GM19035 (cell line): Measurements from ENCODE around the gene NOTCH3.
A peak's percentile ranks its signal among the peaks of the same experiment; 100 is the strongest.

Experiments used
- ATAC-seq: cut with Tn5 transposase; IDR thresholded peaks from one replicate; pipeline ENCODE4 v1.9.1; 2021; ENCODE audit not compliant: unreplicated experiment

NOTCH3 gene

DNA sequence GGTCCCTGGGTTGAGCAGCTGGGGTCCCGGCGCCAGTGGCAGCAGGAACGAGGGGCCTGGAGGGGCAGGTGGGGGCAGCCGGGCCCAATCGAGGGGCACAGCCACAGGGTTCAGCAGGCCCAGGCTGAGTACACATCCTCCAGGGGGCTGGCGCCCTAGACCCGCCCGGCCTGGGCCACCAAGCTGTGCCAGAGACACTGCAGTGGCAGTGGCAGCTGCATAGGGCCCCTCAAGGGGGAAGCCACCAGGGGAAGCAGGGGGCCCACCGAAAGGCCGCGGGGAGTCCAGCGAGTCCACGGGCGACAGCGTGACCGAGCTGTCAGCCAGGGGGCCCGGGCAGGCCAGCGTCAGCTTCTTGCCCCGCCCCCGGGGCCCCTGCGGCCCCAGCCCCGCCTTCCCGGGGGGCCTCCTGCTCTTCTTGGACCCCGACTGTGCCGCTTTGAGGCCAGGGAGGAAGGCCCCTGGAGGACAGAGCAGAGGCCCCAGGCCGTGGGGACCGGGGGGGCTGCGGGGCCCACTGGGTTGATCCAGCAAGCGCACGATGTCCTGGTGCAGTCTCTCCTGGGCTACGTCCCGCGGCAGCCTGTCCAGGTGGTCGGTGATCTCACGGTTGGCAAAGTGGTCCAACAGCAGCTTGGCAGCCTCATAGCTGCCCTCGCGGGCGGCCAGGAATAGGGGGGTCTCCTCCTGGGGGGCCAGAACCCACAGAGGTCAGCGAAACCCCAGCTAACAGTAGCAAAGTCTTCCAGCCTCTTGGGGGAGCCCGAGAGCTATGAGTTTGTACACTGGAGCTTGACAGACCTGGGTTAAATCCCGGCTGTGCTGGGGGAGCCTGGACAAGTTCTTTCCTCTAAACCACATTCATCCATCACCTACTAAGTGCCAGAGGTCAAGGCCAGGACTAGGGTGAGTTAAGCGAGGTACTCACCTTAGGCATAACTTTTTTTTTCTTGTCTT lies 39.5 kb downstream of the NOTCH3 start:
- no peak for ATAC-seq

DNA sequence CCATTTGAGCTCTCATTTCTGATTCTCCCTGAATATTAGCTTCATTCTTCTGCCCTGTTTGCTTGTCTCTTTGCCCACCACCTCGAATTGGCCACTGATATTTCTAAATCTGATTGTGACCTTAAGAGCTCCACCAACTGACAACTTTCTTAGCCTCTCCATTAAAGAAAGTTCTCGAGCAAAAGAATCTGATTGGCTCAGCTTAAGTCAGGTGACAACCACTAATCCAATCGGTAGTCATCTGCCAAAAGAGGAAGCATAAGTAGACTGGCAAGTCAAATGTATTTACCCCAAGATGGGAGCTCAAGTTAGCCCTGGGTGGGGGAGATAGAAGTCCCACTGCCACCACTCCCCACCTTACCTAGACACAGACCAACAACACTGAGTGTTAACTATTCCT lies 41.5 kb downstream of the NOTCH3 start:
- no peak for ATAC-seq

DNA sequence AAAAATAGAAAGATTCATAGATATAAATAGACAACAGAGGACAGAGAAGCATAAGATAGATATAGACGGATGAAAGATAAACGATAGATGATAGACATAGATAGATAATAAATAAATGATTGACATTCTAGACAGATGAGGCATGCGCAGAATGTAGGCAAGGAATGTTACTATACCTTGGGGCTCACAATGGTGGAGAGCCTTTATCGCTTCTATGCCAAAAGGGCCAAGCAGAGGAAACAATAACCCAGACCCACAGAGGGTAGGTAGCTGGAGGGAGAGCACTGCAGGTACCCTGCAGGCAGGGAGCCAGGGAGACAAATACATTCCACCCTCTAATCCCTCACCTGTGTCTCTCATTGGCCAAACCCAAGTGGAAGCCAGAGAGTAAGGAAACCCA lies 44.4 kb downstream of the NOTCH3 start:
- no peak for ATAC-seq

DNA sequence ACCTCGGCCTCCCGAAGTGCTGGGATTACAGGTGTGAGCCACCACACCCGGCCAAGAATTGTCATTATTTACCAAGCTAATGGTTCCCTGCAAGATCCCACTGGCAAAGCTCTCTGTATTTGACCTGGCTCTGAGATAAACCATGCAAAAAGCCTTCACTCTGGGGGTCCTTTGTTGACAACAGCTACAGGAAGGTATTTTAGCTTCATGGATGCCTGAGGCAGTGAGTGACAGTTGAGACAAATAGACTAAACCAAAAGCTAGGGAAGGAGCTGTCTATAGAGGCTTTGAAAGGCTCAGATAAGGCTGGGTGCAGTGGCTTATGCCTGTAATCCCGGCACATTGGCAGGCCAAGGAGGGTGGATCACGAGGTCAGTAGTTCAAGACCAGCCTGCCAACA lies 45.5 kb downstream of the NOTCH3 start:
- ATAC-seq: no peak

DNA sequence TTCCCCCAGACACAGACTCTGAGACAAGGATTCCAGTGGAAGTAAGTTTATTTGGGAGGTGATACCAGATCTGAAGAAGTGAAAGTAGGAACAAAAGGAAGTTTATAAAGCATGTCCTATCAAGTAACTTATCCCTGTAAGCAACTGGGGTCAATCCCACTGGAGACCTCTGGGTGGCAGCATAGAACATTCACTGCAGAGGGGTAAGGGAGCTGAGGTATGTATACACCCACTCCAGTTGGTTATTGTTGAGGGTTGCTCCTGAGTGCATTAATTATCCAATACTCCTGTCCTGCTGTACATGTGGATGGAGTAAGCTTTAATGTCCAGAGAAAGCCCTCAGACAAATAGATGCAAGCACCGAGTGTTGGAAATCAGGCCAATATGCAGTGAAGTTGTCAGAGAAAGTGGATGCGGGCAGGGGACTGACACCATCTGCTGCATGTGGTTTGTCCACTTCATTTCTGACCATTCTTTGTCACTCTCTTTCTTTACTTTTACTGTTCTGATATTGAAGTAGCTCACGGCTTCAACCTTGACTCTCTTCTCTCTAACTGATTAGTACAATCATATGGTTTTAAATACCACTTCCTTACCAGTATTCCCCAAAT lies 46.7 kb downstream of the NOTCH3 start:
- no peak for ATAC-seq

DNA sequence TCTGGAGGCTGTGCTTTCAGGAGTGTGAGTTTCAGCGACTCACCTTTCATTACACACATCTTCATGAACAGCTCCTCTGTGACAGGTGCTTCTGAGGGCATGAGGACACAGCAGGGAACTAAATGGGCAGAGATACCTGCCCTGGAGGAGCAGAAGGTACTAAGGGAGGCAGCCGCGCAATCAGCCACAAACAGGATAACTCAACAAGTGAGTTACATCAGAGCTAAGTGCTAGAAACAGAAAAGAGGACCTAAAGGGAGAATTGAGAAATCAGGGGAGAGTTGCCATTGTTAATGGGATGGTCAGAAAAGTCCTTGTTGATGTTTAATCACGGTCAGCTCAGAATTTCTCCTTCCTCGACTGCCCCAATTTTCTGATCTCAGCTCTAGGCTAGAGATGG lies 51.1 kb downstream of the NOTCH3 start:
- ATAC-seq: no peak

DNA sequence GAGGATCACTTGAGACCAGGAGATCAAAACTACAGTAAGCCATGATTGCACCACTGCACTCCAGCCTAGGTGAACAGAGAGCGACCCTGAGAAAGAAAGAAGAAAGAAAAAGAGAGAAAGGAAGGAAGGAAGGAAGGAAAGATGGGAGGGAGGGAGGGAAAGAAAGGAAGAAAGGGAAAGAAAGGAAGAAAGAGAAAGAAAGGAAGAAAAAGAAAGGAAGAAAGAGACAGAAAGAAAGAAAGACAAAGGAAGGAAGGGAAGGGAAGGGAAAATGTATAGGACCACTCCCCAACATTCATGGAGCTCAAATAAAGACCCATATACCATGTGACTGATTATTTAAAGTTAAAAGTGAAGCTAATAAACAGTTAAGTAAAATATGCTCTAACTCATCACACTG lies 53.7 kb downstream of the NOTCH3 start:
- ATAC-seq: no peak

DNA sequence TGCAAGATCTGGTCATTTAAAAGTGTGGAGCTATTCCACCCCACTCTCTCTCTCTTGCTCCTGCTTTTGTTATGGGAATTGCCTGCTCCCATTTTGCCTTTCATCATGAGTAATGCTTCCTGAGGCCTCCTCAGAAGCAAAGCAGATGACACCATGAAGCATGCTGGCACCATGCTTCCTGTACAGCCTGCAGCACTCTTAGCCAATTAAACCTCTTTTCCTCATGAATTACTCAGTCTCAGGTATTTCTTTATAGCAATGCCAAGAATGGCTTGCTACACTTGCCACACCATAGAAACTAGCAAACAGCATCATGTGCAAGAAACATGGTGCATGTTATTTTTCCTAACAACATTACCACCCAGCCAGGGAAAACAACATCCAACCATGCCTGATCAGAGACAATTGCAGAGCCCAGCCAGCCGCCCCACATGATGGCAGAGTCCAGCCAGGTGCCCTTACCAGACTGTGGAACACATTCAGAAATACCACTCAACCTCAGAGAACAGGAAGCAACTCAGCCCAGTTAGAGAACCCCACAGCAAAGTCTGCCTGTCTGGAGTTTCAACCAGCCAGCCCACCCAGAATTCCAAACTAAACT lies 56.6 kb downstream of the NOTCH3 start:
- ATAC-seq: no peak

DNA sequence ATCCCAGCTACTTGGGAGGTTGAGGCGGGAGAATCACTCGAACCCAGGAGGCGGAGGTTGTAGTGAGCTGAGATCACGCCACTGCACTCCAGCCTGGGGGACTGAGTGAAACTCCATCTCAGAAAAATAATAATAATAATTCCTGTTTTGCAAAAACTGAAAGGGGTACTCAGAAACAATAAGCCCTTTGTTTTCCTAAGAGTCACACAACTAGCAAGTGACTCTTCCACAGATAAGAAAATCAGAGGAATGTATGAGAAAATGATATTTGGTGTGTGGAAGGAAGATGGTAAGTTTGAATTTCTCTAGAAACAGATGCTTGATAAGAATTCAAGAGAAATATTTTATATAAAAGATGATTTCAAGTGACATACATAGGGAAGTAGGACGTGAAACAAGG lies 58.5 kb downstream of the NOTCH3 start:
- ATAC-seq: no peak

DNA sequence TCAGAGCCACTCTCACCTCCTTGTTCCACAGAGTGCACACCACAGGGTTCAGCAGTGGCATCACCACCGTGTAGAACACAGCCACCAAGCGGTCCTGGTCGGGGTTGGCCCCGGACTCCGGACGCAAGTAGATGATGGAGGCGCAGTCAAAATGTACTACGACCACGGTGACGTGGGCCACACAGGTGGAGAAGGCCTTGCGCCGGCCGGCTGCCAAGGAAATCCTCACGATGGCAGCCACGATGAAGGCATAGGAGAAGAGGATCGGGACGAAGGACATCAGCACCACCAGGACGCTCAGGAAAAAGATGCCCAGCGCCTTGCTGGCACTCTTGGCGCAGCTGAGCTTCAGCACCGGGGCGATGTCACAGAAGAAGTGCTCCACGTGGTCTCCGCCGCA lies 59.7 kb downstream of the NOTCH3 start:
- ATAC-seq: no peak

DNA sequence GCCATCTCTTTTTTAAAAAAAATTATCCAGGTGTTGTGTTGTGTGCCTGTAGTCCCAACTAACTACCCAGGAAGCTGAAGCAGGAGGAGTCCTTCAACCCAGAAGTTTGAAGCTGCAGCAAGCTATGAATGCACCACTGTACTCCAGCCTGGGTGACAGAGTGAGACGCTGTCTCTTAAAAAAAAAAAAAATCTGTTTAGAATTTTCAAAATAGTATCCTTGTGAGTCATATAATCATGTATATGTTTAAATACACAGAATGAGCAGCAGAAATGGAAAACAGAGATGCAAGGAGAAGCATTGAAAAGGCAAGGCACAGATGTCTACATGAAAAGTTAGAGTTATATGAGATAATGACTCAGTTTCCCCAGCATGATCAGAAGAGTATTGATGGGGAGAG lies 62.4 kb downstream of the NOTCH3 start:
- no peak for ATAC-seq

DNA sequence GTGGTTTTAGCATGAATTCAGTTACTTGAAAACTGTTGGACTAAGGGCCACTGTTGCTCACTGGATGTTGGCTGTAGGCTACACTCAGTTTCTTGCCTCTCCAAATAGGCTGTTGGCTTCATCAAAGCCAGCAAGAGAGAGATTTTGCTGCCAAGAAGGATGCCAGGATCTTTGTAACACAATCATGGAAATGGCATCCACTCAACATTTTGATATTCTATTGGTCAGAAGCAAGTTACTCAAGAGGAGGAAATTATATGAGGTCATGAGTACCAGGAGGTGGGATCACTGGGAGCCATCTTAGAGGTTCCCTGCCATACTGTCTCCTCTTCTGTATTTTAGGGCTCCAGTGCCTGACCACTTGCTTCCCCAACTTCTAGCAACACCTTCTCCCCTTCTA lies 63.0 kb downstream of the NOTCH3 start:
- ATAC-seq: no peak

DNA sequence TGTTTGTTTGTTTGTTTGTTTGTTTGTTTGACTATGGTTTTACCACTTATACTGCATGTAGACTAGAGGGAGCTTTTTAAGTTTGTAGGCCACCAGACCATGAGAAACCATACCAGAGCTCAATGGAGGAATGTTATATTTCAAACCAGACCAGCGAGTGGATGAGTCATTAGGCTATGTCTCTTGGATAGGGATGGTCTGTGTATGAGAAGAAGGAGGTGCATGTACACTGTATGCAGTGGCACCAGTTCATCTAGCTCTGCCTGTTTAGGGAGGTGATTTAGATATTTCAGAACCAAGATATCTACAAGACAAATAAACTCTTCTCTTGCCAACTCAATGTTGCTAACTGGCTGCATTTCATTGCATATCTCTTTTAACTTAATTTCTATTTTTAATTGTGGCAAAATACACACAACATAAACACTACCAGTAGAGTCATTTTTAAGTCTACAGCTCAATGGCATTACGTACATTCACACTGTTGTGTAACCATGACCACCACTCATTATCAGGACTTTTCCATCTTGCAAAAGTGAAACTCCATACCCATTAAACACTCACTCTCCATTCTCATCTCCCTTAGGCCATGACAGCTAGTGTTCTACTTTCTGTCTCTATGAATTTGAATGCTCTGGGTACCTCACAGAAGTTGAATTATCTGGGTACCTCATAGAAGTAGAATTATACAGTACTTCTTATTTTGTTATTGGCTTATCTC lies 64.4 kb downstream of the NOTCH3 start:
- no peak for ATAC-seq

DNA sequence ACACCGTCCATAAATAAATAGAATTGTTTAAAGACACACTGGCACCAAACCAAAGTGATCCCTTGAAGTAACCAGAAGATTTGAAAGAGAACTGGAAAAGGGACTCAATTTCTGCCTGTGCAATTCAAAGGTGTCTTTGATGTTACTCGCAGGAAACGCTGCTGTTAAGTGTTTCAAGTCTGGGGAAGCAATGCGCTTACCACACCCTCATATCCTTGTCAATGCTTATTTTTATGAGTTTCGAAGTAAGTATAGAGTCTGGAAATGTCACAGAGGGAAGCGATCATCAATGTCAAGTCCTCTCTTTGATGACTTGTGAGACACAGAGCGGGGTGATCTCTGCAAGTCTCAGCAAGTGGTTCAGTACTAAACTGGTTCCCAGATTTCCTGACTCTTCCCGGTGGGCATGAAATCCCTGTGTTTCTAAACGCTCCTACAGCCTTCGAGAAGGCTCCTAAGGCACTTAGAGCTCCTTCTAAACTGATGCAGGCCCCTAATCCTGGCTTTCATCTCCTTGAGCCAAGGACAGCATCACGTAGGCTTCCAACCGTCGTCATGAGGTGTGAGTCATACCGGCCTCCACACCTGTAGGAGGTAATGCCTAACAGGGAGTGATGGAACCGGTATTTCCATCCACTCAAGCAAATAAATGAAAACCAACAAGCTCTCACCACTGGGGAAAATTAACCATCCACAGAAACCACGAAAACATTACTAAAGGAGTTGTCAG lies 70.8 kb downstream of the NOTCH3 start:
- no peak for ATAC-seq

DNA sequence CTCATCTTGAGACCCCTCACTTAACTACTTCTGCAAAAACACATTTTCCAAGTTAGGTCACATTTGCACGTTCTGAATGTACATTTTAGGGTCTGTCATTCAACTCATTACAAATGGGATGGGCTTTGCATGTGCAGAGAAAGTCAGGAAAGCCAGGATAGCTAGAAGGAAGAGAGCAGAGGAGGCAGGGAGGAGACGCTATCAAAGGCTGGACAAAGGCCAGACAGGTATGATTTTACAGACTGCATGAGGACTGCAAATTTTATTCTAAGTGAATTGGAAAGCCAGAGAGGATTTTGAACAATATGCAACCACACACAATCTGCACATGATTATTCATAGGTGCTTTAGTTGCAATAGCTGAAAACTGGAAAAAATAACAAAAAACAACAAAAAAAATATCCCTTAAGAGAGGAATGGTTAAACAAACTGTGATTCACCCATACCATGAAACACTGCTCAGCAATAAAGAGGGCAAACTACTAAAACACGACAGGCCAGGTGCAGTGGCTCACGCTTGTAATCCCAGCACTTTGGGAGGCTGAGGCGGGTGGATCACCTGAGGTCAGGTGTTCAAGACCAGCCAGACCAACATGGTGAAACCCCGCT lies 72.5 kb downstream of the NOTCH3 start:
- ATAC-seq: no peak

DNA sequence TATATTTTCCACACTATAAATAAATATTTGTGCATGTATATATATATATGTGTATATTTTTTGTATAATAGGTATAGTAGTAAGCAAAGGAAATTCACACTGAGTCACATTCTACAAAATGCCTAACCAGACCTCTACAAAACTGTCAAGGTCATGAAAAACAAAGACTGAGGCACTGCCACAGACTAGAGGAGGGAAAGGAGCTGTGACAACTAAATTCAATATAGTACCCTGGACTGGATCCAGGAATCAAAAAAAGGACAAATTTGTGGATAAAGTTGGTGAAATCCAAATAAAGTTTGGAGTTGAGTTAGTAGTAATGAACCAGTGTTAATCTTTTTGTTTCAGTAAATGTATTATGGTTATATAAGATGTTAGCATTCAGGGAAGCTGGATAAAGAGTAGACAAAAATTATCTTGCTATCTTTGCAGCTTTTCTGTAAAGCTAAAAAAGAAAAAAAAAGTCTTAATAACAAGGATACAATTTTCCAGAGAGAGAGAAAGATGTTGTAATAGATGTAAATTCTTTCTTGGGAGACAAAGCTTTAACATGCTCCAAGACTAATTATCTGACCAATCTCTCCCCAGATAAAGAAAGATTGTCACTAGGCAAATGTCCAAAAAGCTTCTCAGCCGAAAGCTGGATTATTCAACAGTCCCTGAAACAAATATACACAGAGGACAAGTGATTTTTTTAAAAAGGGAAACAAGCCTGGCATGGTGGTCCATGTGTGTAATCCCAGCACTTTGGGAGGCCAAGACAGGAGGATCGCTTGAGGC lies 74.5 kb downstream of the NOTCH3 start:
- ATAC-seq: no peak

DNA sequence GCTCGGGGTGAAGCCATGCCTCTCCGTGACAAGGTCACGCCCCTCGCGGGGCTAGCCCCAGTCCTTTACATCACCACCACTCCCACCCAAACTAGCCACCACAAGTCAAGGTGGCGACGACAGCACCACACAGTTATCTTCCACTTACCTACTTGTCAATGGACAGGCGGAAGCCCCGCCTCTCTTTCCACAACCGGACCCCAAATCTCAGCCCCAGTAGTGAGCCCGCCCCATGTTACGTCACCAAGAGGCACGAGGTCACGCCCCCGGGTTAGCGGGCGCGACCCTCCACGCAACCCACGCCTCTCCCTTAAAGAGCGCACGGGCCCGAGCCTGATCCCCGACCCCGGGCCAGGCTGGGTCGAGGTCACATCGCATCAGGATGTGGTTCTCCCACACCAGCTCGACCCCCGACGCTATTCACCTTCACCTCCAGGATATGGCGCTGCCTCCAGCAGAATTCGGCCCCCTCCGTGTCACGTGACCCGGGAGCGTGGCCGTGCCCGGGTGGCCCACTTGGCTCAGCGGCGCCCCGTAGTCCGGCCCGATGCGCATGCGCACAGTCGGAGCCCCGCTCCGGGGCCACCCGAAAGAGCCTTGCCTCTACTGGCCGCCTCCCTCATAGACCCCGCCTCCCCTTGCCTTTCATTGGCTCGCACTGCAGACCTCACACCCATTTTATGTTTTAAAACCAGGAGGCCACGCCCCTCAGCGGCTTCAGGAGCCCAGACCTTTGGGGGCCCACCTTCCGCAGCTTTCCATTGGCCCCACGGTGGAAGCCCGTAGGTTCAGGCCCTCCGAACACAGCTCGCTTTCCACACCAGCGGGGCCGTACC lies 75.3 kb downstream of the NOTCH3 start:
- ATAC-seq: peak; percentile 93

DNA sequence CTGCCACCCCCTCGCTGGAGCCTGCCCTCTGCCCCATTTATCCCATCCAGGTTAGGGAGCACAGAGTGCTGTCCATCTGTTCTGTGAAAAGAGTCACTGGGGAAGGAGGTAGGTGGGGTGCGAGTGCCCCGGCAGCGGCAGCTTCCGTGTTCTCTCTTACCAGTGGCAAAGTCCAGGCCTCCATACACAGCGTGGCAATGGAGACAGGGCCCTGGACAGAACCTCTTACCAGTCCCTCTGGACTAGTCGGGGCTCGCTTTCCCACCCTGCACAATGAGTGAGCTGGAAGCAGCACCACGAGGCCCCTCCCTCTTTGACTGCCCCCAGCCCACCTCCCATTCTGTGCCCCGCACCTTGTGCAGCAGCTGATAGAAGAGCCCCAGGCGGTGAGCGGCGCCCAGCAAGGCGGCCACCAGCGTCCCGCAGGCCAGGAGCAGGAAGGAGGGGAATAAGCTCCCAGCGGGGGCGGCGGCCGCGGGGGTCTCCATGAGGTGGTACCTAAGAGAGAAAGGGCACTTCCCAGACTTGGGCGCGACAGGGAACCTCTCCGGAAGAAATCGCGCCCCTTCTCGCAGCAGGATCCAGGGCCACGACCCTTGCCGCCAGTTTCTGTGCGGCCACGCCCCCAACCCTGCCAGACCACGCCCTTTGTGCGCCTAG lies 76.1 kb downstream of the NOTCH3 start:
- no peak for ATAC-seq
